Stimulated activated naive B cell treated with anti-CD40 and anti-IgM and Interleukin-4, amounts not matched to agents 10 μg/mL and 1 μg/mL and 100 μg/mL, for 72 hours (primary cell): ENCODE data around the gene CAPN10.

Experiments used
- ATAC-seq, 2 donors: fragments of 150-1000 bp; cut with Tn5 transposase; replicated peaks; 2 replicates each; pipeline ENCODE4 v1.10.0; 2021; ENCODE audit warnings: moderate library complexity in 1 of 2
- DNase-seq: peaks from one replicate; pipeline ENCODE4 v3.0.0; 2021
- H3K27ac Mint-ChIP-seq: one replicate; pipeline ENCODE4 v1.8.0; 2022; ENCODE audit warnings: mild to moderate bottlenecking, mixed read lengths
- H3K27me3 Mint-ChIP-seq, 2 donors: one replicate each; pipeline ENCODE4 v1.8.0; 2022; ENCODE audit warnings: mixed read lengths in 2 of 2
- H3K36me3 Mint-ChIP-seq, 2 donors: one replicate each; pipeline ENCODE4 v1.8.0; 2022; ENCODE audit warnings: mixed read lengths in 2 of 2, mild to moderate bottlenecking in 1 of 2
- H3K4me1 Mint-ChIP-seq, 2 donors: one replicate each; pipeline ENCODE4 v1.8.0; 2022; ENCODE audit warnings: mixed read lengths in 2 of 2, mild to moderate bottlenecking in 1 of 2
- H3K4me3 Mint-ChIP-seq, 2 donors: one replicate each; pipeline ENCODE4 v1.8.0; 2022; ENCODE audit warnings: mild to moderate bottlenecking in 2 of 2, mixed read lengths in 2 of 2, moderate library complexity in 1 of 2
- H3K9me3 Mint-ChIP-seq, 2 donors: one replicate each; pipeline ENCODE4 v1.8.0; 2022; ENCODE audit warnings: mixed read lengths in 2 of 2, mild to moderate bottlenecking in 1 of 2

Gene CAPN10

GRCh38 chr2:240594511-240595380 lies 8.2 kb downstream of the CAPN10 start:
- no peaks in the 10 kb centered on the region for H3K27me3 Mint-ChIP-seq
- no peak for ATAC-seq
- no peaks in the 10 kb centered on the region for H3K9me3 Mint-ChIP-seq
- H3K4me1 Mint-ChIP-seq = peaks cover 2 to 5% of the 10 kb centered on the region in 2 donors
- no peak for DNase-seq
- H3K4me3 Mint-ChIP-seq = no peak overlapping the region
- H3K27ac Mint-ChIP-seq = no peak overlapping the region
- peaks cover 21 to 33% of the 10 kb centered on the region in 2 donors for H3K36me3 Mint-ChIP-seq

DNA sequence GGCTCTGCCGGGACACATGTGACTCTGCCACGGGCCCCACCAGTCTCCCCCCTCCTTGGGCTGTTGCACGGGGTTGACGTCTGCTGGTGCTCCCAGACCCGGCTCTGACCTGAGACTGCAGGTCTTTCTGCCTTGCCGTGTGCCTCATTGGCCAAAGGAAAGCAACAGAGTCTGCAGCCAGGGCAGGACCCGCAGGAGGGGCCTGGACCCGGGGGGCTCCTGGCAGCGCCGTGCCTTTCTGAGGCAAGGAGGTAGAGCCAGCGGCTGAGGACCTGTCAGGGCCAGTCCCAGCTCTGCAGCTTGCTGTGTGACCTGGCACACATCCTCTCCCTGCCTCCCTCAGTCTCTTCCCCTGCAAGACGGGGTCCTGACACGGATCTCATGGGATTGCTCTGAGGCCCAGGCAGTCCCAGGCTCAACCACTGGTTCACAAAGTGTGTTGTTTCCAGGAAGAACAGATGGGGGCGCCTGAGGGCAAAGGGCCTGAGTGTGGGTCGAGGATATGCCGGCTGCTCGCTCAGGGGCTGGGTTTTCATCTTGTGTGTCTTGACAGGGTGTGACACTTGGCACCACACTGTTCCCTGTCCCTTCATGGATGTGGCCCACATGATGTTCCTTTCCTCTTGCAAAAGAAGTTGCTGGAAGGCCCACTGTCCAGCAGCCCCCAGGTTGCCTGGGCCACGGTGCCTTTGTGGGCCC lies 9.0 kb downstream of the CAPN10 start:
- Mint-ChIP-seq H3K9me3 (no peaks in the 10 kb centered on the region), H3K27me3 (no peaks in the 10 kb centered on the region), H3K36me3 (peaks cover 21 to 37% of the 10 kb centered on the region in 2 donors), H3K4me1 (peaks cover 2 to 5% of the 10 kb centered on the region in 2 donors), H3K4me3 (no peak overlapping the region), H3K27ac (no peak overlapping the region)
- DNase-seq = no peak
- ATAC-seq = peak in 1 of 2 donors; percentile 29

- no peak for ATAC-seq
- Mint-ChIP-seq H3K4me3 (no peak overlapping the region), H3K36me3 (peaks cover 18 to 34% of the 10 kb centered on the region in 2 donors), H3K4me1 (peaks cover 0 to 5% of the 10 kb centered on the region in 2 donors), H3K27ac (no peak overlapping the region), H3K27me3 (no peaks in the 10 kb centered on the region), H3K9me3 (no peaks in the 10 kb centered on the region)
- no peak for DNase-seq
Observed at GRCh38 chr2:240596080-240596460, 9.5 kb downstream of the CAPN10 start.

GRCh38 chr2:240596491-240596931 lies 10.0 kb downstream of the CAPN10 start:
- no peak overlapping the region for H3K4me3 Mint-ChIP-seq
- ATAC-seq (no peak), DNase-seq (no peak)
- no peak overlapping the region for H3K27ac Mint-ChIP-seq
- H3K27me3 Mint-ChIP-seq = no peaks in the 10 kb centered on the region
- peaks cover 0 to 5% of the 10 kb centered on the region in 2 donors for H3K4me1 Mint-ChIP-seq
- H3K36me3 Mint-ChIP-seq = peaks cover 18 to 31% of the 10 kb centered on the region in 2 donors
- H3K9me3 Mint-ChIP-seq = no peaks in the 10 kb centered on the region

DNA sequence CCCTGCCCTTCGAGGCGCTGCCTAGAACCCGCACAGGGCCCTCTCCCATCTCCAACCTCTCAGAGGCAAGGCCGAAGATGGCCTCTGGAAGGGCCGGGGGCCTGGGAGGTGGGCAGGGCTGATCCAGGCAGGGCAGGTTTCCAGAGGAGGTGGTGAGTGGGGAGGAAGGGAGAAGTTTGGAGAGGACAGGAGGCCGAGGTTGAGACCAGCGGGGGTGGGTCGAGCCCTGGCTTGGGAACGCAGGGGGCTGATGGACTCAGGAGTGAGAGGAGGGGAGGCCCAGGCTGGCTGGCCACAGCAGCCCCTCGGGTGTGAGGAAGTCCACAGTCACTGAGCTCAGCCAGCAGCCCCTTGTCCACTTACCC lies 10.5 kb downstream of the CAPN10 start:
- ATAC-seq (no peak), DNase-seq (no peak)
- no peaks in the 10 kb centered on the region for H3K9me3 Mint-ChIP-seq
- no peaks in the 10 kb centered on the region for H3K27me3 Mint-ChIP-seq
- peaks cover 18 to 33% of the 10 kb centered on the region in 2 donors for H3K36me3 Mint-ChIP-seq
- no peak overlapping the region for H3K27ac Mint-ChIP-seq
- no peak overlapping the region for H3K4me3 Mint-ChIP-seq
- peaks cover 0 to 5% of the 10 kb centered on the region in 2 donors for H3K4me1 Mint-ChIP-seq

DNA sequence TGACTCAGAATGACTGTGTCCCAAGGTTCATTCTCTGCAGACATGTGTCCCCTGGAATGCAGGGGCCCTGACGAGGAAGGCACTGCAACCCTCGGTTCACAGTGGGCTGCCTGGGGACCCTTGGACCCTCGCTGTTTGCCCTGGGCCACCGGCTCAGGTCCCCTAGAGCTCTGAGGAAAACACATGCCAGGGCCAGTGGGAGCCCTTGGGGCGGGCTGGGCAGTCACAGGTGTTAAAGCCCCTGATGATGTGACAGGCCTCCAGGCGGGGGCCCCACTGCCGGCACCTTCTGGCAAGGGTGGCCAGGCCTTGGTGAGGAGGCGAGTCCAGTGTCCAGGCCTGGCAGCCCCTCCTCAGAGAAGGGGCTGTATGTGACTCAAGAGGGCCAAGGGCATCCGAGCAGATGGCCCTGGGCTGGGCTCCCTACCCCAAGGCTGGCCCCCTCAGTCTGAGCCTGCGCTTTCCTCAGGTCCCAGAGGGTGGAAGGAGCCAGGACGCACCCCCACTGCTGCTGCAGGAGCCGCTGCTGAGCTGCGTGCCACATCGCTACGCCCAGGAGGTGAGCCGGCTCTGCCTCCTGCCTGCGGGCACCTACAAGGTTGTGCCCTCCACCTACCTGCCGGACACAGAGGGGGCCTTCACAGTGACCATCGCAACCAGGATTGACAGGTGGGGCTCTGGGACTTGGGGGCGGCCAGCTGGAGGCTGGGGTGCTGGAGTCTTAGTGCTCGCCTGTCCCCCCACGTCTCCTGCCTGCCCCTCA lies 11.1 kb downstream of the CAPN10 start:
- no peaks in the 10 kb centered on the region for H3K9me3 Mint-ChIP-seq
- DNase-seq = no peak
- H3K4me3 Mint-ChIP-seq = no peak overlapping the region
- H3K4me1 Mint-ChIP-seq = peaks cover 0 to 5% of the 10 kb centered on the region in 2 donors
- no peak for ATAC-seq
- no peak overlapping the region for H3K27ac Mint-ChIP-seq
- H3K36me3 Mint-ChIP-seq = peaks cover 18 to 36% of the 10 kb centered on the region in 2 donors
- no peaks in the 10 kb centered on the region for H3K27me3 Mint-ChIP-seq

DNA sequence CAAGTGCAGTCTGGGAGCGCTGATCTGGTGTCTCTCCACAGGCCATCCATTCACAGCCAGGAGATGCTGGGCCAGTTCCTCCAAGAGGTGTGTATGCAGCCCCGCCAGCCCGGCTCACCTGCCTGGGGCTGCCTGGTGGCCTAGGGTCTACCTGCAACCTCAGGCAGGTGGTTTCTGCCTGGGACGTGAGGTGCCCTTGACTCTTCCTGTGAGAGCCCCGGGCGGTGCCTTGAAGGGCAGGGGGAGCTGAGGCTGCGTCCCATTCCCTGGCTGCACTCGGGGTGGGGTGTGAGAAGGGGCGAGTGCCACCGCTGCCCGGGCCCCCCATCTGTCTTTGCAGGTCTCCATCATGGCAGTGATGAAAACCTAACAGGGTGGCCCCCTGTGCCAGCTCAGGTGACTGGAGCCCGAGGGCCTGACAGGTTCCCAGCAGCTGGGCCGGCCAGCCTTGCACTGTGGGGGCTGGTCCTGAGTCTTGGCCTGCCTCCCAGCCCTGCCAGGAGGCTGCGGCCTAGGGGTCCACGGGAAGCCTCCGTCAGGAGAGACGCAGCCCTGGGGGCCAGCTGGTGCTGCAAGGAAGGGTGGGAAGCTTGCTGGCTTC lies 11.9 kb downstream of the CAPN10 start:
- ATAC-seq (no peak), DNase-seq (no peak)
- Mint-ChIP-seq H3K27ac (no peak overlapping the region), H3K4me1 (peaks cover 2 to 5% of the 10 kb centered on the region in 2 donors), H3K36me3 (peaks cover 18 to 38% of the 10 kb centered on the region in 2 donors), H3K4me3 (no peak overlapping the region), H3K27me3 (no peaks in the 10 kb centered on the region), H3K9me3 (no peaks in the 10 kb centered on the region)

GRCh38 chr2:240599141-240599583 lies 12.6 kb downstream of the CAPN10 start:
- peaks cover 2 to 3% of the 10 kb centered on the region in 2 donors for H3K4me1 Mint-ChIP-seq
- no peaks in the 10 kb centered on the region for H3K9me3 Mint-ChIP-seq
- ATAC-seq = no peak
- H3K27me3 Mint-ChIP-seq = no peaks in the 10 kb centered on the region
- DNase-seq = no peak
- H3K27ac Mint-ChIP-seq = no peak overlapping the region
- peaks cover 18 to 35% of the 10 kb centered on the region in 2 donors for H3K36me3 Mint-ChIP-seq
- H3K4me3 Mint-ChIP-seq = no peak overlapping the region

DNA sequence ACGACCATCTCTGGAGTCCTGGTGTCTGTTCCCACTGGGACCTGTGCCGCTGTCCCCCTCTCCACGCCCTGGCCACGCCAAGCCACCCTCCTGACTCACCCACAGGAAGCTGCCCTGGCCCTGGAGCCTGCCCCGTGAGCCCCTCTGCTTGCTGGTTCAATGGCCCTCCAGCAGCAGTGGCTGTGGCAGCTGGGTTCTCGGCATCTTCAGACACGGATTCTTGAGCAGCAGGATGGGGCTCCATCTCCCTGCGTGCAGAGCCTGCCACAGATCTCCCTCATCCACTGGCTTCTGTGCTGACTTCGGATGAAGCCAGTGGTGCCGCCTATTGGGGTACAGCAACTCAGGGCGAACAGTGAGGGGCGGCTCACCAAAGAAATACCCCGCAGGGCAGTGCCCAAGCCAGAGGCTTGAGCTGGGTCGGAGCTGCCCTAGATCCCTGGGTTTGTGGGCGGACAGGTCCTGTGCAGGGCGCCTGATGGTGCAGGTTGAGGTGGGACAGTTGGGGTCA lies 14.0 kb downstream of the CAPN10 start:
- Mint-ChIP-seq H3K9me3 (no peaks in the 10 kb centered on the region), H3K4me1 (peaks cover 0 to 5% of the 10 kb centered on the region in 2 donors), H3K27me3 (no peaks in the 10 kb centered on the region), H3K27ac (no peak overlapping the region), H3K4me3 (no peak overlapping the region), H3K36me3 (peaks cover 18 to 34% of the 10 kb centered on the region in 2 donors)
- ATAC-seq = no peak
- DNase-seq = no peak

DNA sequence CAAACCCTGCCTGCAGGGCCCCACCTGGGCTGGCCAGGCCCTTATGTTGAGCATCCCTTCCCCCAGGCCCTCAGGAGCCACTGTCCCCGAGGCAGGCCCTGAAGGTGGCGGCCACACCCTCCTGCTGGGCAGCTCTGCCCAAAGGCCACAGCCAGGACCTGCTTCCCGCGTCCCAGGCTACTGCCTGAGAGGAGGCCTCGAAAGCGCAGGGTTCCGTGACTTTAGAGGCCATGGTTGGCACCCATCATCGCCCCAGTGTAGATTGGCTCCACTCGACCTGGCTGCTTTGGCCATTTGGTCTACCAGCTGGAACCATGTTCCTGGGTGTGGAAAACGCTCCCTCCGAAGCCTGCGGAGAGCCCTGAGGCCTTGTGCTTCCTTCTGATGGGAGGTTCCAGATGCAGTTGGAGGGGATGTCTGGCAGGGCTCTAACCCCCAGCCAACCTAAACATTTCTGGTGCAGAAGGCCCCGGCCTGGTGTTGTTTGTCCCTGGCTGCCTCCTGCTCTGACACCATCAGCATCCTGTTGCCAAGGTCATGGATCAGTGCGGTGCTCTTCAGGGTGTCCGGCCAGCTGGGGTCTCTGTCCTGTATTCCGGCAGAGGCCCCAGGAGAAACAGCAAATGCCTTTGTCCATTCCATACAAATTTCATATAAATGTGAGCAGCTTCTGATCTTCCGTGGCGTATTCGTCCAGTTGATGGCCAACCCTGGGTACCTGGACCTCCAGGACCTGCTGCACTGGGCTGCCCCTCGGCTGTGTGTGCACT lies 14.7 kb downstream of the CAPN10 start:
- no peak overlapping the region for H3K27ac Mint-ChIP-seq
- ATAC-seq = no peak
- H3K27me3 Mint-ChIP-seq = no peaks in the 10 kb centered on the region
- DNase-seq = no peak
- H3K36me3 Mint-ChIP-seq = peaks cover 18 to 31% of the 10 kb centered on the region in 2 donors
- H3K9me3 Mint-ChIP-seq = no peaks in the 10 kb centered on the region
- H3K4me3 Mint-ChIP-seq = no peak overlapping the region
- peaks cover 0 to 5% of the 10 kb centered on the region in 2 donors for H3K4me1 Mint-ChIP-seq

DNA sequence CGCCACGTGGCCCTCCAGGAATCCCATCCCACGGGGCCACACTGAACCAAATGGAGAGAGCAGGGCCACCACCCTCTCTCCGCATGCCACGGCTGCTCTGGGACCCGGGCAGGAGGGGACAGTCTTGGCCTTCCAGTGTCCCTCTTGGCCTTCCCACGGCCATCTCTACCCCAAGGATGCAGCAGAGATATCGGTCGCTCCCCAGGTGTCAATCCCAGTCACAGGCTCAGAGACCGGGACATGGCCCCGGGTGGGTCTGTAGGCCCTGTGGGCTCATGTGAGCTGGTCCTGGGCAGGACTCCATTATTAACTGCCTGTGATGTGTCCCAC lies 15.3 kb downstream of the CAPN10 start:
- H3K36me3 Mint-ChIP-seq = peaks cover 18 to 37% of the 10 kb centered on the region in 2 donors
- no peaks in the 10 kb centered on the region for H3K27me3 Mint-ChIP-seq
- H3K9me3 Mint-ChIP-seq = no peaks in the 10 kb centered on the region
- ATAC-seq (no peak), DNase-seq (no peak)
- H3K4me1 Mint-ChIP-seq = peaks cover 0 to 10% of the 10 kb centered on the region in 2 donors
- H3K4me3 Mint-ChIP-seq = no peak overlapping the region
- H3K27ac Mint-ChIP-seq = peak overlapping the region; percentile 37

DNA sequence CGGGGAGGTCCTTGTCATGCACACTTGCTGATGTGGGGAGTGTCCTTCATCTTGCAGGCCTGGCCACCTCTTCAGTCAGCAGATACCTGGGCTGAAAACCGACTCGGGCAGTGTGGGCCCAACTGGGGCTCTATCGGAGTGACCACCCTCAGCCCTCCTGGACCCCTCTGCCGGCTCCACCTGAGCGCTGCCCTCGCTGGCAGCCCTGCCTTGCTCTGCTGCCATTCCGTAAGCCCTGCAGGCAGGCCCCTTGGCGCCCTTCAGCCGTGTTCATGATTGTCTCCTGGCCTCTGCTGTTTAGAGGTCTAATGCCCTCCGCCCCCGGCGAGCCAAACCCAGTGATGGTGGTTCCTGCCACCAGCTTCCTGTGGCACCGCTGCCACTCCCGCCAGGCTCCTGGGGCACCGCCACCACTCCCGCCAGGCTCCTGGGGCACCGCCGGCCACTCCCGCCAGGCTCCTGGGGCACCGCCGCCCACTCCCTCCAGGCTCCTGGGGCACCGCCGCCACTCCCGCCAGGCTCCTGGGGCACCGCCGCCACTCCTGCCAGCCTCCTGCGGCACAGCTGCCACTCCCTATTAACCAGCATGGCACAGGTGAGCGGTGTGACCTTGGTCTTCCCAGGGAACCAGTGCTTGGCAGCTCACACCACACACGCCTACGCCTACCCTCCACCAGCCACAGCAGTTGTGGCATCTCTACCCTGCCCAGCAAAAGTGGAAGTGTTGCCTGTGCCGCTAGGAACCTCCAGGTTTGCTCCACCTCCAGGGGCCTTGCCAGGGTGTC lies 15.9 kb downstream of the CAPN10 start:
- Mint-ChIP-seq H3K27me3 (no peaks in the 10 kb centered on the region), H3K4me1 (peaks cover 0 to 10% of the 10 kb centered on the region in 2 donors), H3K4me3 (no peak overlapping the region), H3K36me3 (peaks cover 18 to 37% of the 10 kb centered on the region in 2 donors), H3K27ac (no peak overlapping the region), H3K9me3 (no peaks in the 10 kb centered on the region)
- ATAC-seq (no peak), DNase-seq (no peak)
